ENCODE measurements around the gene CMIP.
A peak's percentile ranks its signal among the peaks of the same experiment; 100 is the strongest.

CMIP gene

DNA sequence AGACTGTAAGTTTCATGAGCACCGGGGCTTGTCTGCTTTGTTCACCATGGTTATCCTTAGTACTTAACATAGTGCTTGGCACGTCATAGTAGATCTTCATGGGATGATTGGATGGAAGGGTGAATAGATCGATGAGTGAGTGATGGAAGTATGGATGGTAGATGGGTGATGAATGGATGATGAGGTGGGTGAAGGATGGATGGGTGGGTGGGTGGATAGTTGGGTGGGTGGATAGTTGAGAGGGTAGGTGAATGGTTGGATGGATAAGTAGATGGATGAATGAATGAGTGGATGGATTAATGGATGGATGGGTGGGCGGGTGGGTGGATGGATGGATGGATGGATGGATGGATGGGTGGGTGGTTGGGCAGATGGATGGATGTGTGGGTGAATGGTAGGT, 201.3 kb downstream of the CMIP start:
- no peak for DNase-seq

DNA sequence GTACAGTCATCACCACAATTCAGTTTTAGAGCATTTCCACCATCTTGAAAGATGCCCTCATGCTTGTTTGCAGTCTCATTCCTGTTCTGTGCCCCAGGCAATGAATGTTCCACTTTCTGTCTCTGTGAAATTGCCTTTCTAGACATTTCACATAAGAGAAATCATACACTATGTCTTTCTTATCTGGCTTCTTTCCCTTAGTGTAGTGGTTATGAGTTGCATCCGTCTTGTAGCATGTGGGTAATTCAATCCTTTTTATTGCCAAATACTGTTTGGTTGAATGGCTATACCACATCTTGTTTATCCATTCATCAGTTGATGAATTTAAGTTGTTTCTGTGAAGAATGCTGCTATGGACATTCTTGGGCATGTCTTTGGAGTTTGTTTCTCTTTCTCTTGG, 202.0 kb downstream of the CMIP start:
- no peak for DNase-seq

DNA sequence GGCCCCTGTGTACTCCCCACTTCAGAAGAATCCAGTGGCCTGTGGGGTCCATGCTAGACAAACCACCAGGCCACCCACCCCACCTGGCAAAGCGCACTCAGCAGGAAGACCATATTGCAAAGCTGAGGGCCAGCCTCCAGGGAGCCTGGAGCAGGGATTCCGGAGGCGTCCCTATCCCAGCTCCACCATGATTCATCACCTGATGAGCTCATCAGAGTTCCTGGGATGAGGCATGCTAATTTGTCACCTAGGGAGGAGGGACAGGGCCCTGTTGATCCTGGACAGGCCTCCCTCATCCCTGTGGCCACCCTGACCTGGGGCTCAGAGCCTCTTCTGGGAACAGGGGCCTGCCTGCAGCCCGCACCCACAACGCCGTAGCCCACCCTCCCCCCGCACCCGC, 202.9 kb downstream of the CMIP start:
- no peak for DNase-seq

DNA sequence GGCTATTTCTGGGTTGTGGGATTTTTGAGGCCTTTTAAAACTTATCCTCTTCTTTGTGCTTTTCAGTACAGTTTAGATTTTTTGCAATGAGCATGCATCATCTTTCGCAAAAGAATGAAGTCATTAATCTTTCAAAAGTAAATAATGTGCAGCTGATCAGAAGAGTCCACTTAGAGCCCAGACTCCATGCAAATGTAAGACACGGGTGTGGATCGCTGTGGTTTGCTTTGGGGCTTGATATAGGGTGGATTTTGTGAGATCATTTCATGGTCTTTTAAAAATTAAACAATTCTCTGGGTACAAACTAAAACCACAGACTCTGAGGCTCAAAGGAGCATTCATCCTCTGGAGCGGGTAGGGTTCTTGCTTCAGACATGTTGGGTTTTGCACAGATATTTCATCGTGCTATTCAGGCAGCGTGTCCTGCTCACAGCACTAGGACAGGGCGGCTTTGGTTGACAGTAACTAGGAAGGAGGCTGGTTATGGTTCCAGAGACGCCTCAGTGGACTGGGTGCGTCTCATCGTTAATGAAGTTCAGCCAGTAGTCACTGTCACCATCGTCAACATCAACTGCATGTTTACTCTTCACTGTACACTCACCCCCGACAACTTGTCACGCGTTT, 205.1 kb downstream of the CMIP start:
- no peak for DNase-seq

DNA sequence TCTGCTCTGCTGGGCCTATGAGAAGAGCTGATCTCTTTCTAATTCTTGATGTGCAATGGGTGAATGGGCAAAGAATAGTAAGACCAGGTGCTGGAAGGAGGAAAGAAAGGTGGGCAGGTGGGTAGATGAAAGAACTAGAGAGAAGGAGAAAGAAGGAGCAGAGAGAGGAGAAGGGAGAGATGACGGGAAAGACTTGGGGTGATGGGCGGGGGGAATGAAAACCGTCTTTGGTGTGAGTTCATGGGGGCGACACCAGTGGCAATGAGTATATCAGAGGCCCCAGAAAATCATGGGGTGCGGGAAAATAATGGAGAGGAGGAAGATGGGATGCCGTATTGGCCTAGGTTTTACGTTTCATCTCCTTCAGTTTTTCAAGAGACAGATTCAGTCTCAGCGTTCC, 205.7 kb downstream of the CMIP start:
- no peak for DNase-seq

DNA sequence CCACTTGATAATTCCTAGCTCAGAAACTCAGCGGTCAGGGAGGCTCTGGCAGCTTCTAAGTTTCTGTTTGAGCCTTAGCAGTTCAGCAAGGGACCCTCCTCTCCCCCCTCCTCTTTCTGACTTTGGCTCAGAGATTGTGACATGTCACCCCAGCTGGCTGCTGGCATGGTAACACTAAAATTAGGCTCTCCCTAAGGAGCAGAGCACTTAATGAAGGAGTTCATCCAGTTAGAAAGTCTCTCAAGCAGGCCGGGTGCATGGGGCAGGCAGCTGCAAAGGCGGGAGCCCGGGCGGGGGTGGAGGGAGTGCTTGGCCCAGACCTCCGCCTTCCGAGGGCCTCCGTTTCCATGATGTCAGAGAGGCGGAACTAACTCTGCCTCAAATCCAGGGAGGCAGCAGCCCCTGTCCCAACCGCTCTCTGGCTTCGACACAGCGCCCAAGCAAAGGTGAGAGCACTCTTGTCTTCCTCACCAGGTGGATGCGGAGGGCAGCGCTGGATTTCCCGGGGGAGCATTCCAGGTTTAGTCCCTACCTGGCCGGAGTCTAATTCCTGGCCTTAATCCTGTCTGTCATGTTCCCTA, 206.5 kb downstream of the CMIP start:
- peak; percentile 96 for DNase-seq

DNA sequence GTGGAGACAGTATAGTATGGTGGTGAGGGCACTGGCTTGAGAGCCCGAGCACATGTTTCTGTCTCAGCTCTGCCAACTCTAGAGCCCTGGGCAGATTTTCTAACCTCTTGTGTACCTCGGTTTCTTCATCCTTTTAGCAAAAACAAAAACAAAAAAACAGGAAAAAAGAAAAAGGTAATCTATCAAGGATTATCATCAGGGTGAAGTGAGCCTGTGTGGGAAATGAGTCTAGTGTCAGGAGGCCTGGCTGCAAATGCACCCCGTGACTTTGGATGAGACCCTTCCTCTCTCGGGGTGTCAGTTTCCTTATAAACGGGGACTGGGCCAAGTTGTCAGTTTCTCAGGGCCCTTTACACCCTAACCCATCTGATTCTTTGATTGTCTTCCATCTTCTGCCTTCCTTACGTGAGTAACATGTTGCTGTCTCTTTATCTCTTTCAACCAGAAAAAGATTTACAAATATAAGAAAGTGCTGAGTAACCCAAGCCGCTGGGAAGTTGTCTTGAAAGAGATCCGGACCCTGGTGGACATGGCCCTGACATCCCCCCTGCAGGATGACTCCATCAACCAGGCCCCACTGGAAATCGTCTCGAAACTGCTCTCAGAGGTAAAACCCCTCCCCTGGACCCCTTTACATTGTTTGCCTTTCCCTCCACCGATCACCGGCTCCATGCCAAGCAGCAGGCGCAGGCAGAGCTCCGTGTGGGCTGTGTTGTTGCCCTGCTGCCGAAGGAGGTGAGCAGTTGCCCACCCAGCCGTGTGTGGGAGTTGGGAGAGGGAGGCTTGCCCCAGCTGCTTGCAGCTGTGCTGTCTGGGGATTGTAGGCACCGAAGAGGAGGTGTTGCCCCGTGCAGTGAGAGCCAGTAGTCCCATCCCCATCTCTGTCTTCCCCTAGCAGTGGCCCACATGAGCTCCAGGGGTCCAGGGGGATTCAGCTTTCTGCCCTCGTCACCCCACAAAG, 207.4 kb downstream of the CMIP start:
- peak; percentile 61 for DNase-seq

DNA sequence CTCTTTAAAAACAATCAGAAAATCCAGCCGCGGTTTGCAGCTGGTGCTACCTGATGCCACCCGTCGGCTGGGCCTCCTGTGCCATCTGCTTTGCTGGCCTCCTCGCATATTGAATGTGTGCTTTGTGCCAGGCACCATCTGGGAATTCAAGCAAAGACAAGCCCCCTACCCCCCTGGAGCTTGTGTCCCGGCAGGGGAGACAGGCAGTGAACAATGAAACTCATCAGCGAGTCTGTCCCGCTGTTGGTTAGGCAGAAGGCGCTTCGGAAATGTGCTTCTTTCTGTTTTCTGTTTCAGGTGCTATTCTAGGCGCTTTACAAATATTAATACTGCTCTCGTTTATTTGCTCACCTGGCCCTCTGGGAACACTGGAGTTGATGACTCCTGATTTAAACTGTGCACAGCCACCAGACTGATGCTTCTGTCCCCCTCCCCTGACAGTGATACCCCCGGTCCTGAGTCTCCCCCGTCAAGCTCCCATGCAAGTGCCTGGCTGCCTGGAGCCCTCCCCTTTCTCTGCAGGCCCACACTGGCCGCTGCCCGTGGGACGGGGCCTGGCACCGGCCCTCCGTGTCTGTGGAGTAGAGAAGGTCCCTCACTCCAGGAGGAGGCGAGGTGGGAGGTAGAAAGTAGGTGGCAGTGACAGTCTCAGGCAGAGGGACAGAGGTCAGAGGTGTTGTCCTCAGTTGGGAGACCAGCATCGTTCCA, 208.3 kb downstream of the CMIP start:
- no peak for DNase-seq

DNA sequence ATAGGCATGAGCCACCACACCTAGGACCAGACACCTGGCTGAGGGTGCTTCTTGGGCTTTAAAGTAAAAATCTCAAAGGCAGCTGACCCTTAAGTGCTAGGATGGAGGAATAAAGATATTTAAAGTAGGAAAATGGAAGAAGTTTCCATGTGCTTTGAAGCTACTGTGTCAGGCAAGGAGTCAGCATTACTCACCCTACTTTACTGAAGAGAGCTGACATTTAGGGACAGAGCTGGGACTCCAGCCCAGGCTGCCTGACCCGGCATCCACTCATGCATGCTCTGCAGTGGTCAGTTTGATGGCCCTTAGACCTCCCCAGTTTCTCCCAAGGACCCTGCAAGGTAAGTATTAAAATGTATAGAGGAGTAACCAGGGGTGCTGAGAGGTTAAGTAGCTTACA, 209.7 kb downstream of the CMIP start:
- no peak for DNase-seq

DNA sequence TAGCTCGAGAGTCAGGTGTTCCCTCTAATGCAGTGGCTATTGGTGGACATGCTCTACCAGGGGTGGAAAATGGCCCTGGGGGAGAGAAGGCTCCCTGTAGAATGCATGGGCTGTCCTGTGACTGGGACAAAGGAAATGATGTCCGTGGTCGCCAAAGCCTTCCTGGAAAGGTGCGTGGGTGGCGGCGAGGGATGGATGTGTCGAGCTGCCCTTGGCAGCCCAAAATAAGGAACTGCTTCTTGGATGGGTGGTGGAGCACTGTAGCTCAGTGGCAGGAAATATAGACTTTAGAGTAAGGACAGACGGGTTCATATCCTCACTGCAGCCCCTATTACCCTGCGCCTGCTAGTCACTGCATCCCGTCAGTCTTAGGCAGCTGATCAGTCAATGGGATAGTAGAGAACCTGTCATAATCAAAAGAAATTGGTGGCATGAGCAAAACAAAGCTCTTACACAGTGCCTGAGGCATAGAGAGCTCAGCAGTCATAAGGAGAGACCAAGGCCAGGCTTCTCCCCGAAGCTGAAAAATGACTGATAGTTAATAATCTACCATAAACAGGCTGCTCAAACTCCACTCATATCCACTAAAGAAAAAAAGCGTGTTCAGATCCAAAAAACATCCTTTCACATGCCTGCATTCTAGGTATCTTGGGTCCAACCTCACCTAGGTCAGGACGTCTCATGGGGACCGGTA, 211.0 kb downstream of the CMIP start:
- no peak for DNase-seq

DNA sequence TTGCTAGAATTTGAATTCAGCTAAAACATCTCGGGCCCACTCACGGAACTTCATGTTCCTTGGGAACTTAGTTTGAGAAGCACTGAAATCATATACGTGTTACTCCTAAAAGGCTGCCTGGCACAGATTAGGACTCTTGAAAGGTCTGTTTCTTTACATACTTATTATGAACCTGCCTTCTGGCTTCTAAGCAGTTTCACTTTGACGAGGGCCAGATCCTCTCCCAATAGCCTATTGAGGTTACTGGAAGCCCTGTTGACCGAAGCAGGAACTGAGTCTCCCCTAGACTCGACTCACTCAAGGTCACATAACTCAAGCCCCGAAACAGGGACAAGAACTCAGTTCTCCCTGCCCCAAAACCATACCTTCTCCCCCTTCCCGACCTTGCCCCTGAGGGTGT, 212.6 kb downstream of the CMIP start:
- DNase-seq: no peak

DNA sequence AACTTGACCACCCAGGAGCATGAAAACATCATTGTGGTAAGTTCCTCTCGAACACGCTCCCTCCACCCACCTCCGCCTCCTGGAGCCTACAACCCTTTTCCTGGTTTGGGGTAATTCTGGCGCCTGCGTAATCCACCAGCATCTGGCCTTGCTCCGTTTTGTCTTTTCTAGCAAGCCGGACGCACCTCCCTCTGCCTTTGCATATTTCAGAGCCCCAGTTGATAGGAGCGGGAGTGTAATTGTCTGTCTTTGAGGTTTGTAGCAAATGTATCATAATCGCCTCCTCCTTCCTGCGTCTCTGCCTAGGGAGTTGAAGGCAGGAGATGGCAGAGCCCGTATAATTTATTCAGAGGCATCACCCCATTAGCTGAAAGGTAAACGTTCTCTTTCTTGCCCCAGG, 213.2 kb downstream of the CMIP start:
- no peak for DNase-seq

DNA sequence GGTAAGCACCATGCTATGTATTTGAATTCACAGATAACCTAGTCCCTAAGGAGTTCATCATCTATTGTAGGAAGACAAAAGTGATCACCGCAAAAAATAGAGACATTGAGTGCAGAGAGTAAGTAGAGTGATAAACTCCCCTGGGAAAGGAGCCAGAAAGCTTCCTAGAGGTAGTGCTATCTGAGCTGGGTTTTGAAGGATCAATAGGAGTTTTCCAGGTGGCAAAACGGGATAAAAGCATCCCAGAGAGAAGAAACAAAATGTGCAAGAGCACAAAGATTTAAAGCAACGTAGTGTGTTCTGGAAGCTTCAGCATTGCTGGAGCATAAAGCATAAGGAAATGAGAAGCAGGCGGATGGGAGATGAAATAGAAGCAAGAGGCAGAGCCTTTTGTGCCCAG, 213.8 kb downstream of the CMIP start:
- no peak for DNase-seq

DNA sequence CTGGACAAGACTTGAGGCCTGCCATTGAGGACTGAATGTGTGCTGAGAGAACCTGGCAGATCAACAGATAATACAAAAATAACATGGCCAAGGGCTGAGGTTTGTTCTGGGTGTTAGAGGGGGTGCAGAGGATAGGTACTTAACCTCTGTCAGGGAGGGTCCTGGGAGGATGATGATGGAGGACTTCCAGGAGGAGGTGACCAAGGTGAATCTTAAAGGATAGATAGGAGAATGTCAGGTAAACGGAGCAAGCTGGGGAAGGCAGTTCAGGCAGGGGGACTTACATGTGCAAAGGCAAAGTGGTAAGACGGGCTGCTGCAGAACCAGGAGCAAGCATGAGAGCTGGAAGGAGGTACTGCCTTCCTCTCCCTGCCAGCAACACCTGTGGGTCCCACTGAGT, 214.6 kb downstream of the CMIP start:
- no peak for DNase-seq

DNA sequence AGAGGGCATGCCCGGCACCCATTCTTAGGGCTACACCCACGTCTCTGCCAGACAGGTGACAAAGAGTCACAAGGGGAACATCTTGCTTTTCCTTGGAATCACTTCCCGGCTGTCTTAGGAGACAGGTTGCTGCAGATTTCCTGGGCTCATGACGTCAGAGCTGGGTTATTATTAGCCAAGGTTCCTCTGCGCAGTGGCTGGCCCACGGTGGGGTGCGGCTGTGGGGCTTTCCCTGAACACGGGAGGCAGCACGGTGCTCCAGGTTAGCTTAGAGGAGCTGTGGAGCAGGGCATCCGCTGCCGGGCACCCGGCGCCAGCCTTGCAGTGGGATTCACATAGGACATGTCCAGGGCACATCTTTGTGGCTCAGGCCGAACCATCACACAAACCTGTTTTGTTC, 216.5 kb downstream of the CMIP start:
- DNase-seq: no peak

DNA sequence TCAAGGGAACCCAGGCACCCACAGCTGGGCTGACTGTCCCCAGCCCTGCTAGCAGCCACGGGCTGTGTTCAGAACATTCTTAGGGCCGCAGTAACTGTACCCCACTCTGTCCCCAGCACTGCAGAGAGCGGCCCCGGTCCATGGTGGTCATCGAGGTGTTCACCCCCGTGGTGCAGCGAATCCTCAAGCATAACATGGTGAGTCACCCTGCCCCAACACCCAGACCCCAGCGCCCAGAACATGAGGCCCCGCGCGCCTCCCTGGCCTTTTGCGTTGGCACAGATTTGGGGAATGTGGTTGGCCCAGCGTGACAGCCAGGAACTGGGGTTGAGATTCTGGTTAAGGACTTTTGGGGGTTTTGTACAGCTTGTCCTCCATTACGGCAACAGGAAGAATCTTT, 219.5 kb downstream of the CMIP start:
- no peak for DNase-seq

DNA sequence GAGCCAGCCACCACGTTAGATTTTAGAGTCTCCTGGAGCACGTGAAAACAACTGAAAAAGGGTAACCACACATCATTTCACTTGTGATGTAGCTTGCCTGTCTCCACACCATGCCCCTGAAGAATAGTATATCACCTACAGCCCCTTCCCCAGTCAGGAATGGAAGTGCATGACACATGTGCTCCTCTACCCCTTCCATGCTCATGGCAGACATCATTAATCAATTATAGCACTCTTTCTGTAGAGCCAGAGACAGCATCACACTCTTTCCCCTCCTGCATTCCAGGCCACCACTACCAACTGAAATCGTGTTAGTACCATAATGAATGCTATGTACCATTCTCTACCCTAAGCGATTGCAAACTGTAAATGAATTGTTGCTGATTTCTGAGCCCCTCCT, 221.0 kb downstream of the CMIP start:
- no peak for DNase-seq

DNA sequence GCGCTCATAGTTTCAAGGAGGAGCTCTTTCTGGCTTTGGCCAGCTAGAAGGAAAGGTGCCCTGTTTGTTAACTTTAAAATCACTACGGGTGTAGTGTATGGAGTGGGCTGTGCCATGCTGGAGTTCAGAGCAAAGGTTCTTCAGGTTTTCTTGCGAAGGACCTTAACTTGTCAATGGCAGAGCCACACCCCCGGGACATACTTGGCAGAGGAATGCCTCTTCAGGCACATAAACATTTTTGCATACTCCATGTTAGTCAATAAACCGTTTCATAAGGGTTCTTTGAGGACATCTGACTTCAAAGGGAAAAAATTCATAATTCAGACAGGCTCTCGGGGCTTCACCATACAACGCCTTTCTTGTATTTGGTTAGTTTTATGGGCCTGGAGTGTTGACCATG, 221.5 kb downstream of the CMIP start:
- DNase-seq: no peak

DNA sequence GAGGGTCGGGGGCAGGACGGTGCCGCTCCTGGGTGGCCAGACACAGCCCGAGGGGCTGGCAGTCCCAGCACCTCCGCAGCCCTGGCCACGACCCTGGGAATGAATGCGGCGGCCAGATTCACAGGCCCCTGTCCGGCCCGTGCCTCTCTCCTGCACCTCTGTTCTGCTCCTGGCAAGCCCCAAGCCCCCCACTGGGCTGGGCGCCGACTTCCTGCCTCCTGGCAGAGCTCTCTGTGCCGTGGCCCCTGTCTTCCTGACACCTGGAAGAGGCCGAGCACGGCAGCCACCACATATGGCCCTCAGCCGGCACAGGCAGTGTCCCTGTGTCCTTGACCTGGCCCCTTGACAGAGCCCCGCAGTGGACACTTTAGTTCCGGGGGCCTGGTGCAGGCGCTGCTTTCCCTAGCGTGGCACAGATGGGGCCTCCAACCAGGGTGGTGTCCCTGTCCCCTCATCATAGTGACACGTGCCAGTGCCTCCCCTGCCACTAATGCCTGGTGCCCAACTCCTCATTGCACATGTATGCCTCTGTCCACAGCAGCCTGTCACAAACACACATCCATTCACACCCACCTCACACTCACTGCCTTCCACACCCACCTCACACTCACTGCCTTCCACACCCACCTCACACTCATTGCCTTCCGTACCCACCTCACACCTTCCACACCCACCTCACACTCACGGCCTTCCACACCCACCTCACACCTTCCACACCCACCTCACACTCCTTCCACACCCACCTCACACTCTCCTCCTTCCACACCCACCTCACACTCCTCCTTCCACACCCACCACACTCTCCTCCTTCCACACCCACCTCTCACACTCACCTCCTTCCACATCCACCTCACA, 223.9 kb downstream of the CMIP start:
- no peak for DNase-seq

DNA sequence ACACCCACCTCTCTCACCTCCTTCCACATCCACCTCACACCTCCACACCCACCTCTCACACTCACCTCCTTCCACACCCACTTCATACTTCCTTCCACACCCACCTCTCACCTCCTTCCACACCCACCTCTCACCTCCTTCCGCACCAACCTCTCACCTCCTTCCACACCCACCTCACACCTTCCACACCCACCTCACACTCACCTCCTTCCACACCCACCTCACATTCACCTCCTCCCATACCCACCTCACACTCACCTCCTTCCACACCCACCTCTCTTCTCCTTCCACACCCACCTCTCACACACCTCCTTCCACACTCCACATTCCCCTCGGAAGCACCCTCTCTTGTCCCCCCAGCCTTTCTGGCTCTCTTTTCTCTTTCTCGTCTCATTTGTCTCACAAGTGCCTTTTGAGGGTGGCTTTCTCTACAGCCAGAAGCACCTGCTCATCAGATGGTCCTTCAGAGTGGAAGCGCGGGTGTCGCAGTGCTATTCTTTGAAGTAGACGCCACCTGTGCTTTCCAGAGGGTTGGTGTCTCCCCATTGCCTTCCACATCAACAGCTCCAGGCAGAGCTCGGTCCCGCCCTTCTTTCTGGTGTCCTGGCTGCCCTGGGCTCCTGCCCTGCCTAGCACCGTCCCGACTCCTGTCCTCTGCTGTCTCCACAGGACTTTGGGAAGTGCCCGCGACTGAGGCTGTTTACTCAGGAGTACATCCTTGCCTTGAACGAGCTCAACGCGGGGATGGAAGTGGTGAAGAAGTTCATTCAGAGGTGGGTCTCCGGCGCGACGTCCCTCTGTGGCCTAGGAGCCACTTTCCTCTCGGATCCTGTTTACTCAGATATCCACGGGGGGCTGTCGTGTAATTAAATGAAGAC, 225.1 kb downstream of the CMIP start:
- DNase-seq: no peak

All from right hindlimb (tissue), 1 donor.